Activated naive CD4-positive, alpha-beta T cell treated with anti-CD3 and anti-CD28 coated beads, Interleukin-2, amount 50 U/mL, for 16 hours (primary cell): ENCODE measurements around the gene USP13.
"Not testable (repeated sequence)": the region's sequence is repeated elsewhere in the genome, so short reads cannot be mapped to it uniquely, and the experiment has no call there.

Source experiments
- DNase-seq: peaks from one replicate; pipeline ENCODE4 v3.0.0-alpha.2; 2020

The USP13 gene

DNA sequence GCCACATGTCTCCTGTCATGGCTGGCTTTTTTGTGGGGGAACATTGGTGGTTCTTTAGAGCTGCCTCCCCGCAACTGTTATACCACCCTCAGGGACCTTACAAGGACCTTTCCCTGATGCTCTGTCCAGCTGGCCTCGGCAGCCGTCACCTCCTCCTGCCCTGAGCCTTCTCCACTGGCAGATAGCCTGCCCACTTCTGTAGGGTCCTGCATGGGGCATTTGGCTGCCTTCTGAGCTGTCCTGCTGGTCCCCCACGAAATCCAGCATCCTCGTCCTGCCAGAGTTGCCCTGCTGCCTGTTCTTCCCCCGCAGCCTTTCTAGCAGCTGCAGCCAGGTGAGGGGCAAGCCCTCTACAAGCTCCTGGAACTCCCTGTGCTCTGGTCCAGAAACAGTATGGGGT is 86.2 kb downstream of the USP13 start:
- no peak for DNase-seq

DNA sequence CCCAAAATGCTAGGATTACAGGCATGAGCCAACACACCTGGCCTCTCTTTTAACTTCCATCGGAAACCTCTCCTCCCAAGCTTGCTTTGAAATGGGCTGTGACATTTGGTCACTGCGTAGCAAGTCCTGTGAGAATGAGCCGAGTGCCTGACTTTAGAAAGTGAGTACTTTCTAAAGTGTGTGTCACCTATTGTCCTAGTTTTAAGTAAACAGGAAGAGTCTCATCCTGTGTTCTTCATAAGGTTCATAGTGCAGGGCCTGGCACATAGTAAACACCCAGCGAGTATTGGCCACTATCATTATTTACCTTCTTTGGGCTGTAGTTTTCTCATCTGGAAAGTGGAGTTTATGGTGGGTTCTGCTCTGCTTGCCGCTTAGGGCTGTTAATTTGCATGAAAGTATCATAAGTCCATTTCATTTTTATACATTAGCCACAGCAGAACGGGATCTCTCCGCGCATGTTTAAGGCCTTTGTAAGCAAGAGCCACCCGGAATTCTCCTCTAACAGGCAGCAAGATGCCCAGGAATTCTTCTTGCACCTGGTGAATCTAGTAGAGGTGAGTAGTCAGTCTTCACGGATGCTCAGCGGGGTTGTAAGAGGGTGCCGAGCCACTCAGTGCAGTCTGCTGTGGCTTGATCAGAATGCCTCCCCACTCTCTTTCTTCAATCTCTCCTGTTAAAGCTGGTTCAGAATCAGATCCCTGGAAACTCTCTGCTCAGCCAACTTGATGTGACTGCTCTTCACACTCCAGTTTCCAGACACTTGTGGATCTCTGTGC is 87.2 kb downstream of the USP13 start:
- DNase-seq: no peak

DNA sequence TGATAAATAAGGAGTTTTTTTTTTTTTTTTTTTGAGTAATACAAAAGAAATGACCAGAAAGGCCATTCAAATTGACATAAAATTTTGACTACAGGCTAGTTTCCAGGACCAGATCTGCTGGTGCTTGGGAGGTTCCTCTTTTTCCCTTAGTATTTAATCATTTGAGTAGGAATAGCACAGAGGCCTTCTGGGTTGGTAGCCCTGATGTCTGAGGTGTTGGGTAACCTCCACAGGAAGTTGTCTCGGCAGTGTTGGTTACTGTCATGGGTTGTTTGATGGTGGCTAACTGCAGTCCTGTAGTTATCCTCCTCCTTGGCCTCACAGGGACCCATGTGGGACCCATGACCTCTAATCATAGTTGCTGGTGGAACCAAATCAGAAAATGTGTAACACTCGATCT is 91.1 kb downstream of the USP13 start:
- no peak for DNase-seq

DNA sequence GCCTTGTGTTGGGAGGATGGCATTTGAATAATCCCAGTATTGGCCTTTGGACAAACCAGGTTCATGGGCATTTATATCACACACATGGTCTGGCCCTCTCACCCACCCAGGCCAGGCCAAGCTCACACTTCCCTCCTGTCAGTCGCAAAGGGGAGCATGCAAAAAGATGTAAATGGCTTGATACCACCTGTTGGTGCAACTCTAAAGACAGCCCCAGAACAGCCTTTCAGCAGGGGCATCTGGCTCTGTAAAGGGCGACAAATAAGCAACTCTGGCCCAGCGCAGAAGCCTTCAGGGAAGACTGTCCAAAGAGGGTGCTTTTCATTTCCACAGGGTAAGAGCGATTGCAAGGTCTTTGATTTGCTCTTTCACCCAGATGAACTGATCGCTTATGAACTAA is 91.8 kb downstream of the USP13 start:
- no peak for DNase-seq

DNA sequence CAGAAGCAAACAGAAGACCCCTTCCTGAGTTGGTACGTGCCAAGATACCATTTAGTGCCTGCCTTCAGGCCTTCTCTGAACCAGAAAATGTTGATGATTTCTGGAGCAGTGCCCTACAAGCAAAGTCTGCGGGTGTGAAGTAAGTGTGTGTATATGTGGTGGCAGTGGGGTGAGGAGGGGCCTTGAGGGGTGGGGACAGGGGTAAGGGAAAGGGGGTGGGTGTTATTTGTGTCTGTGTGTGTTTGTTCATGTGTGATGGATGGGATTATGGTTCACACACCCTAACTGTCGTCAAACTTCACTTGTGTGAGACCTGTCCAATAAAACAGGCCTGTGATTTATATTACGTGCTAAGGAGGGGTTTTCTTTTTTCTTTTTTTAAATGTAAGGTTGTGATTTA is 92.2 kb downstream of the USP13 start:
- DNase-seq: no peak

DNA sequence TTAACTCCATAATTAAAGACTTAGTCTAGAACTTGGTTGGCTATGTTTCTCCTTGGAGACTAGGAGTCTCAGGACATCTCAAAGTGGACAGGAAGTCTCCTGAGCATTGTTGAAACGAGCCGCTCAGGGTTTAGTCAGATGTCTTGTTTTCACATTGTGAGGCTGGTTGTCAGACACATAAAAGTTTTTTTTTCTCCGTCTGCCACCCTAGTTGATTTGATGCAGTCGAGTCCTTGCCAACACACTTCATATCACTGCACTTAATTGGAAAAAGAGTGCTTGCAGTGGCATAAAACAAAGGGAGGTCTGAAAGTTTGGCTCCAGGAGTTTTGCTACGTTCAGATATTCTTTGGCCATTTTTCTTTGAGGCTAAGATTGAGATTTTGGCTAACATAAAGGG is 92.9 kb downstream of the USP13 start:
- no peak for DNase-seq

DNA sequence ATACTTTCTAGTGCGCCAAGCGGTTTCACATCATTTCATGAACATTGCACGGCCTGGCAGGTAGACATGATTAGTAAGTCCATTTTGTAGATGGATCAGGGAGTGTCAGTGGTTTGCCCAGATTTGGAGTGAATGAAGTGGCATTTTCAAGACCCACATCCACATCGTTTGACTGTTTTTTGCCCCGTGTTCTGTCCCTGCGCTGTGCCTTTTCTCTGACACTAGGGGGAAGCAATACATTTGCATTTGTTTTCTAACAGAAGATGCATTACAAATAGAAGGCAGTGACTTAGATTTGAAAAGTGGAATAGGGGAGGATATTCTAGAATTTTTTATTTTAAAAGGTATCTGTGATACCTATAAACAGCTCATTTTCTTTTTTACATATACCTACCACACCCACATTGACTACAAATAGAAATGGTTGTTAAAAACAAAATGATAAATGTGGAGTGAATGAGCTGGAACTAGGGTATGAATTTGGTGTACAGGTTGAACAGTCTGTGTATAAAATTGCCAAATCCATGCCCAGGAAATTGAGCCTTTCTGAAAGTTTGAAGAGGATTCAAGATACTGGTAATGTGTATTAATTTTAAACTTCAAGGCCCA is 98.0 kb downstream of the USP13 start:
- no peak for DNase-seq

DNA sequence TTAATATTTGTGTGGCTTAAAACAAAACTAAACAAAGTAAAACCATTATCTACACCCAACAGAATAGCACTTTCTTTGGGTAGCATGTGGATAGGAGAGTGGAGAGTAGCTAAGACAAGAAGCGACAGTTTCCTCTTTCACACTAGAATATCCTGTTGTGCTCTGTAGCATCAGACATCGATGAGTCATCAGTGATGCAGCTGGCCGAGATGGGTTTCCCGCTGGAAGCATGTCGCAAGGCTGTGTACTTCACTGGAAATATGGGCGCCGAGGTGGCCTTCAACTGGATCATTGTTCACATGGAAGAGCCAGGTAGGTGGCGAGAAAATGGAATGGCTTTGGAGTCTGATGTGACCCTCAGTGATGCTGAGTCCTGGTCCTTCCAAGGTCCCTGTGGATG is 108.1 kb downstream of the USP13 start:
- DNase-seq: no peak

DNA sequence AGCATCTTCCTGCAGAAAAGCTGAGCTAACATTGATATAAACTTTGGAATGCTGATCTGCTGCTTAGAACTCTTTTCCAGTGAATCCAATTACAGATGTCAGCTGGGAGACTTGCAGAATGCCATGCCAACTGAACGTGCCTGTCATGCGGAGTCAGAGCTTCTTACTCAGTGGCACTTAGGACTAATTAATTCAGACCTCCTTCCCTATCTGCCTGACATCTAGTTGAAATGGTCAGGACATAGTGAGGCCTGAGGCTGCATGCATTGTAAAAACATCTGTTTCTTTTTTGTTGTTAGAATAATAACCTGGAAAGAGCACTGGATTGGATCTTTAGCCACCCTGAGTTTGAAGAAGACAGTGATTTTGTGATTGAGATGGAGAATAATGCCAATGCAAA is 112.6 kb downstream of the USP13 start:
- DNase-seq: no peak

DNA sequence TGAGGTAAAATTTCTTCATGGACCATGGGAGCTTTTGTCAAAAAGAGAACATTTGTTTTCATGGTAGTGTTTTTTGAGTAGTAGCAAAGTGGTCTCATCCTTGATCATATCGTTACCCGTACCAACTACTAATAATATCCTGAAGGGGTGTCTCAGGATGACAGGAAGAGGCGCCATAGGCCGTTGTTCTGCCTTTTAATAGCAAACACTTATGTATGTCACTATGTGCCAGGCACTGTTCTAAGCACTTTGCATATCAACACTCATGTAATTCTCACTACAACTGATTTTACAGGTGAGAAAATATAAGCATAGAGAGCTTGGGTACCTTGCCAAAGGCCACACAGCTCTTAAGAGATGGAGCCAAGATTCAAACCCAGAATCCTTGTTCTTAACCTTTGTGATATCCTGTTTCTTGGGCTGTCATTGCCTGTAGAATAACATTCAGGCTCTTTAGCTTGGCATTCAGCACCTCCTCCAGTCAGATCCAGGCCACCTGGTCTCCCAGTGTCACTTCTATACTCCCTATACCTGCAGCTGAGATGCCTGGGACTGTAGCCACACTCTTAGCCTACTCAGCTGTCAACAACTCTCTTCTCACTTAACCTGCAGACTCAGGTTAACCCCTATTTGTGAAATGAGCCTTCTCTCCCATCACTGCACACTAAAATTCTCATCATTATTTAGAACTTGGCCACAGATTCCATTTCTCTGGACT is 113.7 kb downstream of the USP13 start:
- DNase-seq: no peak

DNA sequence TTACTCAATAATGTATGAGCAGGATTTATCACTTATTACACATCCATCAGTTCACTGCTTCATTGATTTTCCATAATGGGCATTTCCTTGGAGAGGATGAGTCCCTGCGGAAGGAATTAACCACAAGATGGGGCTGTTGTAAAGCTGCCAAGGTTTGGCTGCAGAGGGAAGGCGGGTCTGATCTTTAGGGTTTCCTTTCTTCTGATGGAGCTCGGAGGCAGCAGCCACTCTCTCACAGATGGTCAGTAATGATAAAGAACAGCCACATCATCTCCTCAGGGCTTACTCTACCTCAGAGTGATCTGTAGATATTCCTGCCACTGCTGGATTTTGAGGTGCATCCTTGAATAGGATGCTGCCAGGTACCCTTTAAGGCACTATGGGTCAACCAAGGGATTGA is 115.2 kb downstream of the USP13 start:
- DNase-seq: no peak

DNA sequence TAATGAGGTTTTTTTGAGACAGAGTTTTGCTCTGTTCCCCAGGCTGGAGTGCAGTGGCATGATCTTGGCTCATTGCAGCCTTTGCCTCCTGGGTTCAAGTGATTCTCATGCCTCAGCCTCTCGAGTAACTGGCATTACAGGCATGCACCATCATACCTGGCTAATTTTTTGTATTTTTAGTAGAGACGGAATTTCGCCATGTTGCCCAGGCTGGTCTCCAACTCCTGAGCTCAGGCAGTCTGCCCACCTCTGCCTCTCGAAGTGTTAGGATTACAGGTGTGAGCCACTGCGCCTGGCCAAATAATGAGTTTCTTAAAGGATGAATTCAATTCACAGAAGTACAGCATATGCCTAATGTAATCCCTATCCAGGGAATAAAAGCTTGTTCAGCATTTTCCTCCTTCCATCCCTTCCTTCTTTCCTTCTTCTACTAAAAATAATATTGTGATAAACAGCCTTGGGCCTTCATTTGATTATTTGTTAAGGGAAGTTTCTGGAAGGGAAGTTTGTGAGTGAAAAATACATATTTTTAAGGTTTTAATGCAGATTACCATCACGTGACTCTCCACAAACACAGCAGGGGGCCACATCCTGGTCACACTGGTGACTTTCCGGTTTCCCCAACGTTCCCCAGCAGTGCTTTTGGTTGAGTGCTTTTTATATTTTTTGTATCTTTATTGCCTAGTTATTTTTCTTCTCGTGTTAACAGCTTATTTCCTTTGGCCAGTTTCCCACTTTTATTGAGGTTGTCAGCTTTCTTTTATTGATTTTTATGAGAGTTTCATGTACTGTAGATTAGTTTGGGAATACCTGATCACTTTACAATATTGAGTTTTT is 116.8 kb downstream of the USP13 start:
- no peak for DNase-seq

DNA sequence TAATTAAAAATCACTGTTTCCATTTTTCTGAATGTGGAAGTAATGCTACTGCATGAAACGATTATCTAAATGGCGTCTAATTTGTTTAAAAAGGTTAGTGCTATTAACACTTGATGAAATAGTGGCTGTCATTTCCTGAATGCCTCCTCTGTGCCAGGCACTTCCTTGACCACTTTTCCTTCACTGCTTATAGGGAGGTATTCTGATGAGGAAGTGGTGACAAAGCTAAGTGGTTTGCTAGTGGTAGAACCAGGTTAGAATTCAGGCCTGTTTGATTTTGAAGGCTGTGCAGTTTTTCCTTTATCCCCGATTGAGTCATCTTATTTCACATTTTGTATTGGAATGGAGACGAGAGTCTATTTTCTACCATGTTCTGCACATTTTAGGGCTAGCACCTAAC is 119.0 kb downstream of the USP13 start:
- DNase-seq: no peak

DNA sequence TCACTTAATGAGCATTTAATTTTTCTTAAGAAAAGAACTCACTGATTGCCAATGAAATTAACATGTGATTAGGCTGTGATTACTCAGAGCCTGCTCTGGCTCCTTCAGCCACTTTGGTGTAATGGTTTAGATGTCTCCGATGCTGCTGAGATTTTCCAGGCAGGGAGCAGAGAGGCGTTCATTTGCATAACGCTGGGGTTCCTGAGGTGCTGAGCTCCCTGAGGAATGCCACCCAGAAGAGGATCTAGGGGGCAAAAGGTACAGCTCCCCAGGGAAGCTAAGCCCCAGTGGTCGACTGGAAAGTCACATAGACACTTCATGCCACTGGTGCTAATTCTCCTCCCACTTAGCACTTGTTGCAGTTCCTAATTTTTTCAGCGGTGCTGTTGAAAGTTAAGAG is 119.5 kb downstream of the USP13 start:
- no peak for DNase-seq

DNA sequence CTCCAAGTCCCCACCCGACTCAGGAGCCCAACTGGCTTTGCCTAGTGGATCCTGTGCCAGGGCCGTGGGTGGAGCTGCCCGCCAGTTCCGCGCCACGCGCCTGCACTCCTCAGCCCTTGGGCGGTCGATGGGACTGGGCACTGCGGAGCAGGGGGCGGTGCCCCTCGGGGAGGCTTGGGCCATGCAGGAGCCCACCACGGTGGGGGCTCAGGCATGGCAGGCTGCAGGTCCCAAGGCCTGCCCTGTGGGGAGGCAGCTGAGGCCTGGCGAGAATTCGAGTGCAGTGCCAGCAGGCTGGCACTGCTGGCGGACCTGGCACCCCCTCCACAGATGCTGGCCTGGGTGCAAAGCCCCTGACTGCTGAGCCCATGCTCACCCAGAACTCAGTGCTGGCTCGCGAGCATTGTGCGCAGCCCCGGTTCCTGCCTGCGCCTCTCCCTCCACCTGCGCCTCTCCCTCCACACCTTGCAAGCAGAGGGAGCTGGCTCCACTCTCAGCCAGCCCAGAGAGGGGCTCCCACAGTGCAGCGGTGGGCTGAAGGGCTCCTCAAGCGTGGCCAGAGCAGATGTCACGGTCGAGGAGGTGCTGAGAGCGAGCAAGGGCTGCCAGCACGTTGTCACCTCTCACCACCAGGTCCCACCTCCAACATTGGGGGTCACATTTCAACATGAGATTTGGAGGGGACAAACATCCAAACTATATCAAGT is 122.7 kb downstream of the USP13 start:
- no peak for DNase-seq

DNA sequence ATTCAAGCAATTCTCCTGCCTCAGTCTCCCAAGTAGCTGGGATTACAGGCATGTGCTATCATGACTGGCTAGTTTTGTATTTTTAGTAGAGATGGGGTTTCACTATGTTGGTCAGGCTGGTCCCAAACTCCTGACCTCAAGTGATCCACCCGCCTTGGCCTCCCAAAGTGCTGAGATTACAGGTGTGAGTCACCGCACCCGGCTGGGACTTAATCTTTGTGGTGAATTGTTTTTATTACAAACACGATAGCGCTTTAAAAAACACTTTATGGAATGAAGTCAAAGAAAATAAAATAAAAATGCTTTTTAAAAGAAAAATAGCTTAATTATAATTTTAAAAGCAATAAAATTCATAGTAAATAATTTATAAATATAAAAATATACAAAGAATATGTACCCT is 130.0 kb downstream of the USP13 start:
- DNase-seq: not testable (repeated sequence)

DNA sequence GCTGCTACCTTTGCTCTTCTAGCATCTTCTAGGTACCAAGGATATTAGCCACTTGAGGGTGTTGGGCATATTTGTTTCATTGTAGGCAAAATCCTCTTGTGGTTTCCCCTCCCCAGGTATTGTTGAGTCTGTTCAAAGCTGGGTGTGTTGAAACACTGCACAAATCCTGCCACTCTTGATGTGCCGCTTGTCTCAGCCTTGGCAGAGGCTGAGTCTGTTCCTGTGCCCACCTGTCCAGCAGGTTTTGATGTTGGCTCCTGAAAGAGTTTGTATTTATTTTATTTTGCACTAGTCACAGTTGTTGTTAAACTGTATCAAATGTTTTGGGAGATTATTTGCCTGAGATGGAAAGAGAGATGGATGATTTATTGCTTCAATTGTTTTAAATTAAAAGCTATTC is 136.2 kb downstream of the USP13 start:
- DNase-seq: no peak

DNA sequence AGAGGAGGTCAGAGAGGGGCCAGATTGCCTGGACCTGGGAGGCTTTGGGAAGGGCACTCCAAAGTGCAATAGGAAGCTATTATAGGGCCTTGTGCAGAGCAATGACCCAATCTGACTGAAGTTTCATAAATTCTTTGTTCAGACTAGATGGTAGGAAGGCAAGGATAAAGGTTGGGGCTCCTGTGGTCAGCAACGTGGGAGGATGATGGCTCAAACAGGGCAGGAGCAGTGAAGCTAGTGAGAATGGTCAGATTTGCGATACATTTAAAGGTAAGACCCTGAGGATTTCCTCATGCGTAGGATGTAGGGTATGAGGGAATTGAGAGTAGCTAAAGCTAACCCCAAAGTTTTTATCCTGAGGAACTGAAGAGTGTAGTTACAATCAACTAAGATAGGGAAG is 139.0 kb downstream of the USP13 start:
- DNase-seq: no peak

DNA sequence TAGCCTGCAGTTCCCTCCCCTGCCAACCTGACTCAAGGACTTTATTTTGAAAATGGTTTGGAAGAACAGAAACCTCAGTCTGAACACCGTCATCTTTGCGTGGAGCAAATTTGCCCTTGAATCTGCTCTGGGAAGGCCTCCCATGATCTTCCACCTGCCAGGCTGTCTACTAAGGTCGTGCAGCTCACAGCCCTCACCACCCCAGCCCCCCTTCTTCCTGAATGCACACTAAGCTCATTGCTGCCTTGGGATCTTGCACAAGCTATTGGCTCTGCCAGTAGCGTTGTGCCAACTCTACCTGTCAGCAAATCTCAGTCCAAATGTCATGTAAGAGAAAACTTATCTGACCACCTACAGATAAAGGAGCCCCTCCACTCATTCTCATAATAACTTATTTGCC is 141.5 kb downstream of the USP13 start:
- DNase-seq: no peak

DNA sequence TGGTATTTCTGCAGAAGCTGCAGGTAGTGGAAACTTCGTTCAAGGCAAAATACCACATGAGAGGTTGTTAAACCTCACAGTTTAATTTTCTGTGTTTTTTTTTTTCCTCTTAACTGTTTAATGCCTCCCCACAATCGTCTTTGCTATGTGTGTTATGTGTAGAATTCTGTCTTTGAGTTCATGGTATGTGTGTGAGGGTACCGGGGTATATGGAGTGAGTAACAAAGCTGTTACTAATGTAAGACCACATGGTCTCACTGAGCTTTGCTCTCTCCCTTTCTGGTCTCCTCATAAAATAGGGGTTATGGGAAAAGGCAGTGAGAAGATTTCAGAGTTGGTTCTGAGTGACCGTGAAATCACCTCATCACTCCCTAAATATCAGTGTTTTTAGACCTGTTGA is 143.6 kb downstream of the USP13 start:
- DNase-seq: no peak

DNA sequence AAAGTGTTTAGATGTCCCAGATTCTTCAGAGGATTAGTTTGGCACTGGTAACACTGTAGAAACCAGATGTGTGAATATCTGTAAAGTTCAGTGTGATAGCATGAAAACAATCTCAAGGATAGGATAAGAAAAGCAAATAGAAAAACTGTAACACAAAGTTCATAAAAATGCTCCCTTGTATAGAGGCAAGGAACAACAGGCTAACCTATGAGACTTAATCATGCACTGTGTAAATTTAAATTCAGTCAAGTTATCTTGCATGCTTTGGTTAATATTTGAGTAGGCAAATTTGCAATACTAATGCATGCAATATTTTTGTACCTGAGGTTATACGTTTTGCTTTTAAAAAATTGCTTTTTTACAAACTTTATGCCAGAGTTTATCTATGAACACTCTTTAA is 144.4 kb downstream of the USP13 start:
- no peak for DNase-seq

DNA sequence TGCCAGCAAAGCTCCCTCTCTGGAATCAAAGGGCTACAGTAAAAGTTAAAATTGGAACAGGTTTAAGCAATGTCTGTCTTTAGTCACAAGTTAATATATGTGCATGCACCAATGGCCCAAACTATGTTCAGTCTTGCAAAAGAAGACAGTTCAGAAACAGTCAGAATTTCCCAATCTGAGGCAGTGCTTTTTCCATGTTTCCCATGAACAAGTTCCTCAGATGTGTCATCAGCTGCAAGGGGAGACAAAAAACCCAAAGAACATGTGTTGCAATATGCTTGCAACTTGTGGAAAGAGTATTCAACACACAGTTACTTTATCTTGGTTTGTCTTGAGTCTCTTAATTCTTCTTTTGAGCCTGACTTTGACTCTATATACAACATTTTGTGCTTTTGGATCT is 148.4 kb downstream of the USP13 start:
- DNase-seq: no peak

DNA sequence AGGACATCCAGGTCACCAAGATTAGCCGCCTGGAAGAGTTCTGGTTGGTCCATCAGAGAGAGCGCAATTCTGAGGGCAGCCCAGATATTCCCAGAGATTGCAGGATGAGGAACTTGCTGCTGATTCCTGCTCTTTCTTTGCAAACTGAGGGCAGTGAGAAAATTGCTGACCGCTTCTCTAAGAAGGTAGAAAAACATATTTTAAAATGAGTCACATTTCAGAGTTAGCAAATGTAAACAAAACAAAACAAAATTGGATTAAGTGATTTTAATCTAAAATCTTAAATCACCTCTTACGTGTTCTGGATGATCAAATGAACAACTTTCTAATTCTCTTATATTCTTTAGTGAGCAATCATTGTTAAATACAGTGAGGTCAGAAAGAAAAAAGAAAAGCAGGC is 149.0 kb downstream of the USP13 start:
- DNase-seq: no peak
